GM21529 (cell line): ENCODE results near the gene WFIKKN1.

Experiments used
- ATAC-seq: cut with Tn5 transposase; IDR thresholded peaks from one replicate; pipeline ENCODE4 v1.9.1; 2021; ENCODE audit not compliant: unreplicated experiment

Gene WFIKKN1

GRCh38 chr16:651844-652243 is 21.1 kb downstream of the WFIKKN1 start:
- no peak for ATAC-seq

GRCh38 chr16:652454-653305 is 21.9 kb downstream of the WFIKKN1 start:
- no peak for ATAC-seq

GRCh38 chr16:654034-654433 is 23.2 kb downstream of the WFIKKN1 start:
- no peak for ATAC-seq

GRCh38 chr16:657487-657886 is 26.7 kb downstream of the WFIKKN1 start:
- ATAC-seq = no peak

GRCh38 chr16:658679-659571 is 28.1 kb downstream of the WFIKKN1 start:
- ATAC-seq = no peak

GRCh38 chr16:659618-660017 is 28.8 kb downstream of the WFIKKN1 start:
- no peak for ATAC-seq

- no peak for ATAC-seq
Measured at GRCh38 chr16:660132-660458, 29.3 kb downstream of the WFIKKN1 start.

GRCh38 chr16:660459-661183 is 29.8 kb downstream of the WFIKKN1 start:
- ATAC-seq = peak; percentile 68

- no peak for ATAC-seq
Measured at GRCh38 chr16:661184-661821, 30.5 kb downstream of the WFIKKN1 start.

GRCh38 chr16:662095-662494 is 31.3 kb downstream of the WFIKKN1 start:
- ATAC-seq = no peak

- no peak for ATAC-seq
Measured at GRCh38 chr16:662597-662996, 31.8 kb downstream of the WFIKKN1 start.

- no peak for ATAC-seq
Measured at GRCh38 chr16:666572-666971, 35.8 kb downstream of the WFIKKN1 start.

- ATAC-seq = no peak
Measured at GRCh38 chr16:667113-667779, 36.5 kb downstream of the WFIKKN1 start.

- peak; percentile 82 for ATAC-seq
Measured at GRCh38 chr16:667780-668518, 37.2 kb downstream of the WFIKKN1 start, which contains the start of gene RHOT2. RHOT2 (plus strand) TSS chr16:668132; CDS start chr16:668200, 68 bp downstream.

GRCh38 chr16:668519-669171 is 37.9 kb downstream of the WFIKKN1 start:
- ATAC-seq = peak; percentile 15

GRCh38 chr16:669666-670065 is 38.9 kb downstream of the WFIKKN1 start:
- no peak for ATAC-seq

- ATAC-seq = no peak
Measured at GRCh38 chr16:670485-671352, 39.9 kb downstream of the WFIKKN1 start.
